ENCODE results near the gene ZC2HC1C.

DNA sequence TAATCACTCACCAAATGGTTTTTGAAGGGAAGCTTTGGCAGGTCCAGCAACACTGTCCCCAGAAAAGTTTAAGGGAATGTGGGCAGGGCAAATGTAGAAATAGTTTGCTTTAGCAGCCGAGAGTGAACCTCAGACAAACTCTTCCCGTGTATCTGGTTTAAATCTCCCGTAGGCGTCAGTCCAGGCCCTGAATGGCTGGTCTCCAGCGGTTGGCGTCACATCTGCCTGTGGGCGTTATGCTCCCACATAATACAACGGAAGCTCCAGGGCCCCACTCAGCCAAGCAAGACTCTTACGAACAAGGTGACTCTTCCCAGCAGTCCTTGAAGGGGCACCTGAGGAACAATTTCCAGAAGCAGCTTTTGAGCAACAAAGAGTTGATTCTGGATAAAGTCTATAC lies 942 bp downstream of the ZC2HC1C start:
- TF ChIP-seq EZH2 (IDR thresholded peaks at IDR 0.05; ENCODE audit: insufficient read depth, low read length): no peak
- TF ChIP-seq, protein P1, sequence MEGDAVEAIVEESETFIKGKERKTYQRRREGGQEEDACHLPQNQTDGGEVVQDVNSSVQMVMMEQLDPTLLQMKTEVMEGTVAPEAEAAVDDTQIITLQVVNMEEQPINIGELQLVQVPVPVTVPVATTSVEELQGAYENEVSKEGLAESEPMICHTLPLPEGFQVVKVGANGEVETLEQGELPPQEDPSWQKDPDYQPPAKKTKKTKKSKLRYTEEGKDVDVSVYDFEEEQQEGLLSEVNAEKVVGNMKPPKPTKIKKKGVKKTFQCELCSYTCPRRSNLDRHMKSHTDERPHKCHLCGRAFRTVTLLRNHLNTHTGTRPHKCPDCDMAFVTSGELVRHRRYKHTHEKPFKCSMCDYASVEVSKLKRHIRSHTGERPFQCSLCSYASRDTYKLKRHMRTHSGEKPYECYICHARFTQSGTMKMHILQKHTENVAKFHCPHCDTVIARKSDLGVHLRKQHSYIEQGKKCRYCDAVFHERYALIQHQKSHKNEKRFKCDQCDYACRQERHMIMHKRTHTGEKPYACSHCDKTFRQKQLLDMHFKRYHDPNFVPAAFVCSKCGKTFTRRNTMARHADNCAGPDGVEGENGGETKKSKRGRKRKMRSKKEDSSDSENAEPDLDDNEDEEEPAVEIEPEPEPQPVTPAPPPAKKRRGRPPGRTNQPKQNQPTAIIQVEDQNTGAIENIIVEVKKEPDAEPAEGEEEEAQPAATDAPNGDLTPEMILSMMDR (IDR thresholded peaks at IDR 0.05; ENCODE audit: insufficient read depth, low read depth, low read length): no peak

Data from astrocyte (in vitro differentiated cells and primary cell).